Measurements from ENCODE around the gene PAEP.
"Not testable (repeated sequence)": the region's sequence is repeated elsewhere in the genome, so short reads cannot be mapped to it uniquely, and the experiment has no call there.

PAEP gene

GRCh38 chr9:135547756-135548736 is 13.5 kb upstream of the PAEP start:
- Histone ChIP-seq H3K36me3 (ENCODE audit: low read length) (no peaks in the 10 kb centered on the region), H3K27me3 (ENCODE audit: low read length) (no peaks in the 10 kb centered on the region), H3K79me2 (ENCODE audit: insufficient read depth, low read length) (no peaks in the 10 kb centered on the region), H3K4me3 (ENCODE audit: insufficient read depth, low read length, poor library complexity, severe bottlenecking) (no peak overlapping the region), H3K9me3 (ENCODE audit: insufficient read depth, low read length) (no peaks in the 10 kb centered on the region), H2AFZ (ENCODE audit: low read depth, low read length, severe bottlenecking) (no peak overlapping the region), H3K4me2 (ENCODE audit: low read depth, low read length, poor library complexity, severe bottlenecking) (no peak overlapping the region), H3K27ac (ENCODE audit: low read depth, low read length) (no peak overlapping the region), H3K9ac (ENCODE audit: low read length) (no peak overlapping the region), H3K9me2 (replicated peaks; ENCODE audit: insufficient read depth, low read length) (no peaks in the 10 kb centered on the region), H3F3A (ENCODE audit: insufficient read depth) (no peaks in the 10 kb centered on the region), H4K20me1 (ENCODE audit: low read depth, low read length) (no peaks in the 10 kb centered on the region)
- TF ChIP-seq EZH2phosphoT487 (conservative IDR thresholded peaks at IDR 0.05; ENCODE audit: low read length) (no peak), CTCF (IDR thresholded peaks at IDR 0.05; ENCODE audit: insufficient read depth, low read length, poor library complexity, severe bottlenecking) (no peak)

- H3K9ac ChIP-seq (ENCODE audit: low read length); H4K20me1 ChIP-seq (ENCODE audit: low read depth, low read length); H3K4me3 ChIP-seq (ENCODE audit: insufficient read depth, low read length, poor library complexity, severe bottlenecking); H3K27ac ChIP-seq (ENCODE audit: low read depth, low read length); H2AFZ ChIP-seq (ENCODE audit: low read depth, low read length, severe bottlenecking); H3K27me3 ChIP-seq (ENCODE audit: low read length); H3K79me2 ChIP-seq (ENCODE audit: insufficient read depth, low read length); H3K9me2 ChIP-seq (replicated peaks; ENCODE audit: insufficient read depth, low read length); H3K9me3 ChIP-seq (ENCODE audit: insufficient read depth, low read length); H3K4me2 ChIP-seq (ENCODE audit: low read depth, low read length, poor library complexity, severe bottlenecking); H3F3A ChIP-seq (ENCODE audit: insufficient read depth); H3K36me3 ChIP-seq (ENCODE audit: low read length): not testable (repeated sequence)
These were observed 11.8 kb upstream of the PAEP start for GRCh38 chr9:135549478-135550343.

- Histone ChIP-seq H3K4me2 (ENCODE audit: low read depth, low read length, poor library complexity, severe bottlenecking) (no peak overlapping the region), H3K9ac (ENCODE audit: low read length) (no peak overlapping the region), H3K27ac (ENCODE audit: low read depth, low read length) (no peak overlapping the region), H4K20me1 (ENCODE audit: low read depth, low read length) (no peaks in the 10 kb centered on the region), H3K4me3 (ENCODE audit: insufficient read depth, low read length, poor library complexity, severe bottlenecking) (no peak overlapping the region), H3F3A (ENCODE audit: insufficient read depth) (no peaks in the 10 kb centered on the region), H3K36me3 (ENCODE audit: low read length) (no peaks in the 10 kb centered on the region), H3K27me3 (ENCODE audit: low read length) (no peaks in the 10 kb centered on the region), H3K9me3 (ENCODE audit: insufficient read depth, low read length) (no peaks in the 10 kb centered on the region), H2AFZ (ENCODE audit: low read depth, low read length, severe bottlenecking) (no peak overlapping the region), H3K79me2 (ENCODE audit: insufficient read depth, low read length) (no peaks in the 10 kb centered on the region), H3K9me2 (replicated peaks; ENCODE audit: insufficient read depth, low read length) (no peaks in the 10 kb centered on the region)
- TF ChIP-seq CTCF (IDR thresholded peaks at IDR 0.05; ENCODE audit: insufficient read depth, low read length, poor library complexity, severe bottlenecking) (no peak), EZH2phosphoT487 (conservative IDR thresholded peaks at IDR 0.05; ENCODE audit: low read length) (no peak)
These were observed 11.1 kb upstream of the PAEP start for GRCh38 chr9:135550344-135550918.

Data from SU-DHL-6 (cell line).